HG03442 (cell line): ENCODE data around the gene MISP.

ENCODE experiments used
- ATAC-seq: cut with Tn5 transposase; IDR thresholded peaks from one replicate; pipeline ENCODE4 v1.9.1; 2021; ENCODE audit warnings: mild to moderate bottlenecking, moderate library complexity; ENCODE audit not compliant: unreplicated experiment

Gene MISP

GRCh38 chr19:806815-807421 lies 56.0 kb downstream of the MISP start:
- no peak for ATAC-seq

GRCh38 chr19:807627-808422 lies 56.9 kb downstream of the MISP start:
- no peak for ATAC-seq

GRCh38 chr19:808423-808775 lies 57.5 kb downstream of the MISP start:
- ATAC-seq, result no peak

GRCh38 chr19:810077-810855 lies 59.4 kb downstream of the MISP start:
- no peak for ATAC-seq

GRCh38 chr19:810883-811489 lies 60.1 kb downstream of the MISP start:
- no peak for ATAC-seq

GRCh38 chr19:811506-812048 lies 60.7 kb downstream of the MISP start:
- no peak for ATAC-seq

- ATAC-seq, result no peak
Observed at GRCh38 chr19:812049-812746, 61.3 kb downstream of the MISP start.

- ATAC-seq, result no peak
Observed at GRCh38 chr19:812747-813218, 61.9 kb downstream of the MISP start.

GRCh38 chr19:813219-814151 lies 62.6 kb downstream of the MISP start:
- no peak for ATAC-seq
